NCI-H345 treated with DMSO at 0.1 percent for 48 hours (cell line): ENCODE data around the gene ARHGAP45.
"Not testable (repeated sequence)": the region's sequence is repeated elsewhere in the genome, so short reads cannot be mapped to it uniquely, and the experiment has no call there.

Experiments
- DNase-seq: peaks from one replicate; lab custom pipeline; 2025; ENCODE audit not compliant: unreplicated experiment; lab: John Stamatoyannopoulos, UW

The ARHGAP45 gene, protein sequence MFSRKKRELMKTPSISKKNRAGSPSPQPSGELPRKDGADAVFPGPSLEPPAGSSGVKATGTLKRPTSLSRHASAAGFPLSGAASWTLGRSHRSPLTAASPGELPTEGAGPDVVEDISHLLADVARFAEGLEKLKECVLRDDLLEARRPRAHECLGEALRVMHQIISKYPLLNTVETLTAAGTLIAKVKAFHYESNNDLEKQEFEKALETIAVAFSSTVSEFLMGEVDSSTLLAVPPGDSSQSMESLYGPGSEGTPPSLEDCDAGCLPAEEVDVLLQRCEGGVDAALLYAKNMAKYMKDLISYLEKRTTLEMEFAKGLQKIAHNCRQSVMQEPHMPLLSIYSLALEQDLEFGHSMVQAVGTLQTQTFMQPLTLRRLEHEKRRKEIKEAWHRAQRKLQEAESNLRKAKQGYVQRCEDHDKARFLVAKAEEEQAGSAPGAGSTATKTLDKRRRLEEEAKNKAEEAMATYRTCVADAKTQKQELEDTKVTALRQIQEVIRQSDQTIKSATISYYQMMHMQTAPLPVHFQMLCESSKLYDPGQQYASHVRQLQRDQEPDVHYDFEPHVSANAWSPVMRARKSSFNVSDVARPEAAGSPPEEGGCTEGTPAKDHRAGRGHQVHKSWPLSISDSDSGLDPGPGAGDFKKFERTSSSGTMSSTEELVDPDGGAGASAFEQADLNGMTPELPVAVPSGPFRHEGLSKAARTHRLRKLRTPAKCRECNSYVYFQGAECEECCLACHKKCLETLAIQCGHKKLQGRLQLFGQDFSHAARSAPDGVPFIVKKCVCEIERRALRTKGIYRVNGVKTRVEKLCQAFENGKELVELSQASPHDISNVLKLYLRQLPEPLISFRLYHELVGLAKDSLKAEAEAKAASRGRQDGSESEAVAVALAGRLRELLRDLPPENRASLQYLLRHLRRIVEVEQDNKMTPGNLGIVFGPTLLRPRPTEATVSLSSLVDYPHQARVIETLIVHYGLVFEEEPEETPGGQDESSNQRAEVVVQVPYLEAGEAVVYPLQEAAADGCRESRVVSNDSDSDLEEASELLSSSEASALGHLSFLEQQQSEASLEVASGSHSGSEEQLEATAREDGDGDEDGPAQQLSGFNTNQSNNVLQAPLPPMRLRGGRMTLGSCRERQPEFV

DNA sequence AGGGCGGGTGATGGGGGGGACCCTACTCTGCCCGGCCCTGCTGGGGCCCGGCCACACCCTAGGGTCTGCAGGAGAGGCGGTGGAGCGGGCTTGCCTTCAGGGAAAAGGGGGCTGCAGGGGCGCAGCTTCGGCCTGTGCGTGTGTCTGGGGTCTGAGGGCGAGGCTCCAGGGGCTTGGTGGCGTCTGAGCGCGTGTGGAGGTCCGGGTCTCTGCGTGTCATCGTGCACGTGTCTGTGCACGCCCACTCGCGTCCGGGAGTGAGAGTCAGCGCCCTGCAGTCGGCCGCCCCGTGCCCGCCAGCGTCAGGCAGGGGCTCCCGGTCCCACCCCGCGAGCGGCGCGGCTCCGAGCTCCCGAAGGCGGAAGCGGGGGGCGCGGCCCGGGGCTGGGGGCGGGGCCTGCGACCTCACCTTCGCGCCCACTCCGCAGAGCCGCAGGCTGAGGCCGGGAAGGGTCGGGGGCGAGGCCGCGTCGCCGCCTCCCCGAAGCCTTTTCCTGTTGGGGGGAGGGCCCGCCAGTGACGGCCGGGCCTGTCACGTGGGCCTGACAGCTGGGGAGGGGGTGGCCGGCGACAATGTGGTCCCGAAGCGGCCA is at the start of gene ARHGAP45:
Gene ARHGAP45 (plus strand): TSS at position 420 of the 593 bp plus-strand sequence. CDS start 239 bp downstream, outside the sequence.
- no peak for DNase-seq

DNA sequence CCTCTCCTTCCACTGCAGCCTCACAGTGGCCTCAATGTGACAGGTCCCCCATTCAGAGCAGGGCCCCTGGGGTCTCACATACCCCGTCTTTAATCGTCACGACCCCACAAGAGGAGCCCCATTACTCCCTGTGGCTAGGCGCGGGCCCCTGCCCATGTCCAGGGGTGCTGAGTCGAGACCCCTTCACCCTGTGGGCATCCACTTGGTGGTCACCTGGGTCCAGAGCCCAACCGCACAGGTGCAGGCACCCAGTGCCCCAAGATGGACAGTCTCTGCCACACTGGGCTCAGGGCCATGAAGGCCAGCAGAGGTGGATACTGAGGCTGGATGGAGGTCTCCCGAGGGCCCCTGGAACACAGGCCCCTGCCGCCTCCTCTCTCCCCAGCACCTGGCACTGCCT is 49.1 kb upstream of the ARHGAP45 start:
- no peak for DNase-seq

DNA sequence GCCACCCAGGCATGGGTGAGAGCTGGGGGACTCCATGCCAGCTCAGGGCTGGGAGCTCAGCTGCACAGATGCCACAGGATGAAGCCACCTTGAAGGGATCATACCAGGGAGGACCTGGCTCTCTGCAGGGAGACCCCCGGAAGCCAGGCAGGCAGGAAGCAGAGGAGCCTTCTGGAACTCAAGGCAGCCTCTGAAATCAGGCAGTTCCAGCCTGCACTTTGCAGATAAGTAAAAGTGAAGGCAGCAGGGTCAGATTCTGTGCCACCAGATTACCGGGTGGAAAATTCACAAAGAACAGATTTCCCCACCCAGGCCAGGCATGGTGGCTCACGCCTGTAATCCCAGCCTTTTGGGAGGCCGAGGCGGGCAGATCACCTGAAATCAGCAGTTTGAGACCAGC is 48.6 kb upstream of the ARHGAP45 start:
- DNase-seq = no peak

DNA sequence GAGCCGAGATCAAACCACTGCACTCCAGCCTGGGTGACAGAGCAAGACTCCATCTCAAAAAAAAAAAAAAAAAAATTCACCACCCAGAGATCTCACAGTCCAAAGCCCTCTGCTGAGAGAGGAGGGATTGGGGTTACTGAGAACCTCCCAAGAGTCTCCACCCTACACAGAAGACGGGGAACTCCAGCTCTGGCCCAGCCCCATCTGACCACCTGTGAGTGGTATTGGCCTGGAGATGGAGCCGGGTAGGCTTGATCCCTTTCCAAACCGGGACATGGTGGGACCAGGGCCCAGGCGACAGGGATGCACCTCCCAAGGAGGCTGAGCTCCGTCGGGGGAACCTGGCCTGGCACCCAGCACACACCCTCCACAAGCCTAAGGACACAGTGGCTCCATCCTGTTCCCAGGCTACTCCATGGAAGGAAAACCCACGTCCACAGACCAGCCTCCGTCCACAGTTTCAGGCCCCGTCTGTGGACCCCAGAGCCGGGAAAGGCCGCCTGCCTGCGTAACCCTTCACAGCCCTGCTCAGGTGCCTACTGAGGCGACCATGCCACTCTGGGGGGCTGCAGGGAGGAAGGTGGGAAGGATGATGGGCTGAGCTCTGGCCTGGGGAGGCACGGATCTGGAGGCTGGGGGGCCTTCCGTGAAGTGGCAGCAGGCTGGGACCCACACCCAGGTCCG is 47.9 kb upstream of the ARHGAP45 start:
- DNase-seq = no peak

DNA sequence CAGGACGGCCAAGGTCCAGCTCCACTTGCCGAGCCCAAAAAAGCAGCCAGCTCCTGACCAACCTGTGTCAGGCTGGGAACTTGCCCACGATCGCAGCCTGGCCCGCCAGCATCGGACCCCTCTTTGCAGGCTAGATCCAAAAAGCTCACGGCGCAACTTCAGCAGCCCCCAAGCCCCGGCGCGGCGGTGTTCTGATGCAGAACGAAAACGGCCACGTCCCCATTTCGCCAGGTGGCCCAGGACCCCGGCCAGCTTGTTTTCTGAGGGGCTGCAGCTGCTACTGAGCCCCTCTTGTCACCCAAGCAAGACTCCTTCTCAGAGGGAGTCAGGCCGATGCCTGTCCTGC is 47.4 kb upstream of the ARHGAP45 start:
- no peak for DNase-seq

DNA sequence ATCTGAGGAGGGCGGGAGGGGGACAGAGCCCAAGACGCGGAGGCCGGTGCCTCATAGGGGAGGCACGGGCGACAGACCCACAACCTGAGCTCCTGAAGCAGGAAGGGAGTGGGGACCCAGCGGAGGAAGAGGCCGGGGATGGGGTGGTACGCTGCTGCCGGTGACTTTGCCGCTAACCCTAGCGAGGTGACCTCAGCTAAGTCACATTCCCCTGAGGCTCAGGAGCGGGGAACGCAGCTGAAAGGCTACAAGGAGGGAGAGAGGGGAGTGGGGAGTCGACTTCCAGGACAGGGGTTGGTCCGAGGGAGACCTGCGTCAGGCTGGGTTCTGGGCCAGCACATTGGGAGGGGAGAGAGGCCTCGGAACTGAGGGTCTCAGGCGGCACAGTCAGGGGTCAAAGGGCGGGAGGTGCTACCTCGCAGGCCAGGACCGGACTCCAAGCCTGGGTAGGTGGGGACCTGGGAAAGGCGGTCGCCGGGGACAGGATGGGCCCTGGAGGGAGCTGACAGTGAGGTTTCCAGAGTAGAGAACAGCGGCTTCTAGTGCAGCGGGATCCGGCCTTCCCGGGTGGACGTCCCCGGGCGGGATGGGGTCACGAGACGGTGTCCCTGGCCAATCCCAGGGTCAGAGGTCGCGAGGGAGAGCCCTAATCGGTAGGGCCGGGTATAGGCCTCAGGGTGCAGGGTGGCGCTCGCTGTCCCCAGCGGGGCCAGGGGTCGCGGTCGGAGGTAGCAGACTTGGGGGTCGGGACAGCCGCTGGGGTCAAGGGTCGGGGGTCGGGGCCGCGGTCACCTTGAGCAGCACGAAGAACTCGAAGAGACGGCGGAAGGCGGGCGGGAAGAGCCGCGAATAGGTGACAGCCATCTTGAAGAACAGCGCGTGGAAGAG is 46.7 kb upstream of the ARHGAP45 start:
- no peak for DNase-seq

DNA sequence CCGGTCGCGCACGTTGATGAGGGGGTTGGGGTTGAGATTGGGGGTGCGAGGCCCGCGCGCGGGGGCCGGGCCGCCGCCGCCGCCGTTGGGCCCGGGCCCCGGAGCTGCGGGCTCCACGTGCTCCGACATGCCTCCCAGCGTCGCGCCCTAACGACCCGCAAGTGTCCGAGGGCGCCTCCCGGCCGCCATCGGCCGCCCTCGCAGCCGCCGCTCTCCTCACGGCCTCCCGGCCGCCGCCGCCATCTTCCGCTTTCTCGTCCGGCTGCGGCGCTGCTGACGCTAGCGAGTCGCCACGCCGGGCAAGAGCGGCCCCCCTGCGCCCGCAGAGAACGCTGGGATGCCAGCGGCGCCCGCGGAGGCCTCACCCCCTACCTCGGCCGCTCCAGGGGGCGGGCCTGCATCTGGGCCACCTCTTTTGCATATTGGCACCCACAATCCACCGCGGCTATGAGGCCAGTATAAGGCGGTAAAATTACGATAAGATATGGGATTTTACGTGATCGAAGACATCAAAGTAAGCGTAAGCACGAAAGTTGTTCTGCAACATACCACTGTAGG is 46.0 kb upstream of the ARHGAP45 start, which contains the start of gene TMEM259:
Gene TMEM259 (minus strand): TSS at position 256 of the 558 bp plus-strand sequence. CDS start 127 bp downstream, at position 129.
- DNase-seq = peak; percentile 93

DNA sequence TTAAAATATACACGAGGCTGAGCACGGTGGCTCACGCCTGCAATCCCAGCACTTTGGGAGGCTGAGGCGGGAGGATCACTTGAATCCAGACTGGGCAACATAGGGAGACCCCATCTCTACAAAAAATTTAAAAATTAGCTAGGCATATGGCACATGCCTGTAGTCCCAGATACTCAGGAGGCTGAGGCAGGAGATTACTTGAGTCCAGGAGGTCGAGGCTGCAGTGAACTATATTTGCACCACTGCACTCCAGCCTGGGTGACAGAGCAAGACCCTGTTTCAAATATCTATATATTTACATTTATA is 43.1 kb upstream of the ARHGAP45 start:
- not testable (repeated sequence) for DNase-seq

DNA sequence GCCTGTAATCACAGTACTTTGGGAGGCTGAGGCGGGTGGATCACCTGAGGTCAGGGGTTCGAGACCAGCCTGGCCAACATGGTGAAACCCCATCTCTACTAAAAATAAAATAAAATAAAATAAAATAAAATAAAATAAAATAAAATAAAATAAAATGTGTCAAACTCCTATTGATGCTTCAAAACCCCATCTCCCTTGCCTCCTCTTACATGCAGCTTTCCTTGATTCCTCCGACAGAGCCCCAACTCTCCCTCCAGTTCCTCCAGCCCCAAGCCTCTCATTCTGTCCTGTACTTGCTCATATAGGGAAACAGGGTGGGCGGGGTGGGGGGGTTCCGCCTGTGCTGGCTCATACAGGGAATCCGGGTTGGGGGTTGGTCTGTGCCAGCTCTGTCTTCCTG is 41.9 kb upstream of the ARHGAP45 start:
- DNase-seq = not testable (repeated sequence)

DNA sequence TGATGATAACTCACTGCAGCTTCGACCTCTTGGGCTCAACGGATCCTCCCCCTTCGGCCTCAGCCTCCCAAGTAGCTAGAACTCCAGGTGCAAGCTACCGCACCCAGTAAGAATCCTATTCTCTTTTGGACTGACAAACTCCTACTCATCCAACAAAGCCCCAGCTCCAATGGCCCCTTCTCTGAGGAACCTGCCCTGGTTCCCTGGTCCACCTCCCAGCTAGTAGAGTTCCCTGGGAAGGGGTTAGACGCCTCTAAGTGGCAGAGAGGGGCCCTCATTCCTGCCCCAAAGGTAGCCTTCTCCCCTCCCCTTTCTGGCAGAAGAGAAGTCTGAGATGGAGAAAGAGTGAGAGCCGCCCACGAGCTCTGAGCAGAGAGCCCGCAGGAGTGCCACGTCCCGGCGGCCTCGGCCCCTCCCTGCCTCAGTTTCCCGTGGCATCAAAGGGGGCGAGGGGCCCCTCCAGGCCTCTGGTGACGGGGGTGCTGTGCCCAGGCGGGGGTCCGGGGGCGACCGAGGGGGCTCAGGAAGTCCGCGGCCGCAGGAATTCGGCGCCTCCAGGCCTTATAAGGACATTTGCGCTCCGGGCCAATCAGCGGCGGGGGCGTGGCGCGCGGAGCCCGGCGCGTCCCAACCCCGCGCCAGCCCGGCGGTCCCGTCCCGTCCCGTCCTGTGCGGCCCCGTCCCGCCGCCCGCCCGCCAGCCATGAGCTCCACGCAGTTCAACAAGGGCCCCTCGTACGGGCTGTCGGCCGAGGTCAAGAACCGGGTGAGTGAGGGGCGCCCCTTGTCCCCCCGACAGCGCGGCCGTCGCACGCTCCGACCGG is 40.8 kb upstream of the ARHGAP45 start, which contains the start of gene CNN2:
Gene CNN2 (plus strand): TSS at position 649 of the 823 bp plus-strand sequence. CDS start 54 bp downstream, at position 703.
- no peak for DNase-seq

DNA sequence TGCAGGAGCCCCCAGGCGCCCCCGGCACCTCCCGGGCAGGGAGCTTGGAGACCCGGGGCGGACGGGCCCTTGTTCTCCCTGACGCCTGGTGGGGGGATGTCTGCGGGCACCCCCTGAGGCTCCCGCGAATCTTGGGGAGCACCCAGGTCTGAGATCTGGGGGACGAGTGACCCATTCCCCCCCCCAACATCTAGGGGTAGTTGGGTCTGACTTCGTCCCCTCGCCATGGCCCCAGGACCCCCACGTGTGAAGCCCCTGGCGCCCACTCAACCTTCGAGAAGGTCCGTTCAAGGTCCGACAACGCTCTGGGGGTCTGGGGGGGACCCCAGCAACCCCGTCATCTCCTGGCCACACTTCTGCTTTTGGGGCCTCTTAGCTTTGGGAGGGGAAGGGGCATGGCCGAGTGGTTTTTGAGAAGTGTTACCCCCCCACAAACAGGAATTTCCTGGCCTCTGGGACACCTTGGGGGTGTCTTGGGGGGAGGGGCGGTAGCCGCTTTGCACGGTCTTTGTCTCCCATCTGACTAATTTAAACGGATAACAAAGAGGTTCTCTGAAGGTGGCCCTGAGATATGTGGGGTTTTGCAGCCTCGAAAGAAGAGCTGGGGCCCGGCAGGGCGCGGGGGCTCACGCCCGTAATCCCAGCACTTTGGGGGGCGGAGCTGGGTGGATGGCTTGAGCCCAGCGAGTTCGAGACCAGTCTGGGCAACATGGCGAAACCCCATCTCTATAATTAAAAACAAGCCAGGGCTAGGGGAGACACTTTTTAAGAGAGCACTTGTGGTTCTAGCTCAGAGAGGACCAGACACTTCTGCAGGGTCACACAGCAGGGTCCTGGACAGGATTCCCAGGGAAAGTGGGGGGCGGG is 40.0 kb upstream of the ARHGAP45 start:
- DNase-seq = no peak

DNA sequence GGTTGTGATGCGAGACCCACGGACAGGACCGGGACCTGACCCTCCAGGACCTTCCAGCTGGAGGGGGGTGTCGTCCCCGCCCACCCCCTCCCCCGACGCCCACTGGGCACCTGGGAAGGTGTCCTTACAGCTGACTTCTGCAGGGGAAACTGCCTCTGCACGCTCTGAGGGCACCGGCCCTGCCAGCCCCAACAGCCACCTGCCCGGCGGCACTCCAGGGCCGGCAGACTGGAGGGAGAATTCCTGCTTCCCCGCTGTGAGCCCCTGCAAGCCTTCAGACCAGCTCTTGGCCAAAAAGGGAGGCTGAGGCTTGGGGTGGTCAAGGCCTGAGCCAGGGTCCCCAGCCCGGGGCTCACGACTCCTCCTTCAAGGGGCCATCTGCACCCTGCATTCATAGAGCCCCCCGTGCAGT is 39.3 kb upstream of the ARHGAP45 start:
- DNase-seq = no peak

DNA sequence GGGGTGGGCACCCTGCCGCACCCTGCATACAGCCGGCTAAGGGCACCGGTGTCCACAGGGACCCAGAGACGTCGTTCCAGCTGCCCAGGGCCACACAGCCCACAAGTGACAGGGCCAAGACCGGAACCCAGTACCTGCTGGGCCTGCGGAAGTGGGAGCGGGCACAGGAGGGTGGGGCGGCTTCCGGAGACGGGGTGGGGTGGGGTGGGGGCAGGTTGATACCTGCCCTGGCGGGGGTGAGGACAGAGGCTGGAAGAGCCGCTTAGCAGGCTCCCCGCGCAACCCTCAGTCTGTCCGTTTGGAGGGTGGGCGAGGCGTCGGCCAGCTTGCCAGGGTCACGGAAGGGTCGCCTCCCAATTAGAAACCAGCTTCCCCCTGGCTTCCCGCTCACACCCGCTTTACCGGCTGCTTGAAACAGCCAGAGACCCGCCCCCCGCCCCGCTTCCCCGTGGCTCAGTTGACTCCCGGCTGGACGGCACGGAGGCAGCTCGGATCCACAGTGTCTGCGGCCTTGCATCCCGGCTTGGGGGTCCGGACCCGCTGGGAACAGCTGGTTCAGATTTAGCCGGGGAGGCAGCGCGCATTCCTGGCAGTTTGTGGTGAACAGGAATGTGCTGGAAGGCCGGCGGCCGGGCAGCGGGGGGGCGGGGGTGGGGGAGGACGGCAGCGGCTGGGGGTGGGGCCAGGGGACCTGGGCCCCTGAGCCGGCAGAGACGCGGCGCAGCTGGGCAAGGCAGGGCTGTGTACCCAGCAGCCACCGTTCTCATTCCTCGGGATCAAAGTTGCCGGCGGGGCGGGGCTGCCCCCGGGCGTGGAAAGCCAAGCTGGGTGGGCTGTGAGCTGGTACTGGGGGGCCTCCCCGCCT is 38.7 kb upstream of the ARHGAP45 start:
- no peak for DNase-seq

DNA sequence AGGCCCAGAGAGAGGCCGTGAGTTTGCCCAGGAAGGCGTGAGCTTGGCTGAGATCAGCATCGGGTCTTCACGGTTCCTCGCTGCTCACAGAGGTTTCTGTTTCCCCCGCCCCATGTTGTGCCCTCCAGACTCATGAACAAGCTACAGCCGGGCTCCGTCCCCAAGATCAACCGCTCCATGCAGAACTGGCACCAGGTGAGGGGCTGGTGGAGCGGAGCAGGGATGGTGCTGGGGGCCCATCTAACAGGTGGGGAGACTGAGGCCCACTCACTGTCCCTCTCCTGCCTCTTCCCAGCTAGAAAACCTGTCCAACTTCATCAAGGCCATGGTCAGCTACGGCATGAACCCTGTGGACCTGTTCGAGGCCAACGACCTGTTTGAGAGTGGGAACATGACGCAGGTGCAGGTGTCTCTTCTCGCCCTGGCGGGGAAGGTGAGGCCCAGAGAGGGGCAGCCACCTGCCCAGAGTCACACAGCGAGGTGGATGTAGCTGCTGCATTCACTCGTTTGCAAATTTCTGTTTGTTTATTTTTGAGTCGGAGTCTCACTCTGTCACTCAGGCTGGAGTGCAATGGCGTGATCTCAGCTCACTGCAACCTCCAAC is 34.6 kb upstream of the ARHGAP45 start:
- DNase-seq = no peak

DNA sequence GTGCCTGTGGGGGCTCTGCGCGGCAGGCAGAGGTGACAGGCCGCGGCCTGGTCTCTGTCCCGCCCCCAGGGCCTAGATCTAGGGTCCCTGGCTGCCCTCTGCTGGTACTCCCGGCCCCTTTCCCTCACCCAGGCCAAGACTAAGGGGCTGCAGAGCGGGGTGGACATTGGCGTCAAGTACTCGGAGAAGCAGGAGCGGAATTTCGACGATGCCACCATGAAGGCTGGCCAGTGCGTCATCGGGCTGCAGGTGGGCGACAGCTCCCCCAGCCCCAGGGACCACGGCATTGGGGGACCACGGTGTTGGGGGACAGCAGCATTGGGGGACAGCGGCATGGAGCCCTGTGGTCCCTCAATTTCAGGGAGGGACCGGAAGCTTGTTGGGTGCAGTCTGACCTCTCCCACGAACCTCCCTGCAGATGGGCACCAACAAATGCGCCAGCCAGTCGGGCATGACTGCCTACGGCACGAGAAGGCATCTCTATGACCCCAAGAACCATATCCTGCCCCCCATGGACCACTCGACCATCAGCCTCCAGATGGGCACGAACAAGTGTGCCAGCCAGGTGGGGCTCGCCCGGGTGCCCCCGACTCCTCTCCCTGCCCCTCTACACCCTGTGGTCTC is 30.9 kb upstream of the ARHGAP45 start:
- DNase-seq = no peak

DNA sequence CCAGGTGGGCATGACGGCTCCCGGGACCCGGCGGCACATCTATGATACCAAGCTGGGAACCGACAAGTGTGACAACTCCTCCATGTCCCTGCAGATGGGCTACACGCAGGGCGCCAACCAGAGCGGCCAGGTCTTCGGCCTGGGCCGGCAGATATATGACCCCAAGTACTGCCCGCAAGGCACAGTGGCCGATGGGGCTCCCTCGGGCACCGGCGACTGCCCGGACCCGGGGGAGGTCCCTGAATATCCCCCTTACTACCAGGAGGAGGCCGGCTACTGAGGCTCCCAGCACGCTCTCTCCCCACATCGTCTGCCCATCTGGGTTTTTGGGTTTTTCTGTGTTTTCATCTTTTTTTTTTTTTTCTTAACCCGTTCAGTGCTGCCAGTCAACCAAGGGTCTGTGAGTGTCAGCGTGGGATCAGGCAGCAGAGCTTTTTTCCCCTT is 29.3 kb upstream of the ARHGAP45 start:
- no peak for DNase-seq
